Endometrial microvascular endothelial cells (primary cell): Measurements from ENCODE around the gene PALD1. TPM values are rescaled to one million over a fixed set of nuclear protein-coding genes. Genes with fewer than 3 reads are reported as not detected.

Source experiments
- in situ Hi-C: cut with HindIII; loops from 2 replicates; pipeline ENCODE4 v1.10.0; 2017; ENCODE audit warnings: low sequenced_read_pairs, low pct_unique_long_range_greater_than_20kb; ENCODE audit errors: inconsistent ontology term
- total RNA-seq: library from RNA; depleted of rRNA; stranded (reverse); fragments of >200 nt; gene quantifications from one replicate; pipeline ENCODE4 v1.2.3, GENCODE V29; 2015; ENCODE audit errors: inconsistent ontology term

PALD1 gene
- total RNA-seq: 5.3 TPM

DNA sequence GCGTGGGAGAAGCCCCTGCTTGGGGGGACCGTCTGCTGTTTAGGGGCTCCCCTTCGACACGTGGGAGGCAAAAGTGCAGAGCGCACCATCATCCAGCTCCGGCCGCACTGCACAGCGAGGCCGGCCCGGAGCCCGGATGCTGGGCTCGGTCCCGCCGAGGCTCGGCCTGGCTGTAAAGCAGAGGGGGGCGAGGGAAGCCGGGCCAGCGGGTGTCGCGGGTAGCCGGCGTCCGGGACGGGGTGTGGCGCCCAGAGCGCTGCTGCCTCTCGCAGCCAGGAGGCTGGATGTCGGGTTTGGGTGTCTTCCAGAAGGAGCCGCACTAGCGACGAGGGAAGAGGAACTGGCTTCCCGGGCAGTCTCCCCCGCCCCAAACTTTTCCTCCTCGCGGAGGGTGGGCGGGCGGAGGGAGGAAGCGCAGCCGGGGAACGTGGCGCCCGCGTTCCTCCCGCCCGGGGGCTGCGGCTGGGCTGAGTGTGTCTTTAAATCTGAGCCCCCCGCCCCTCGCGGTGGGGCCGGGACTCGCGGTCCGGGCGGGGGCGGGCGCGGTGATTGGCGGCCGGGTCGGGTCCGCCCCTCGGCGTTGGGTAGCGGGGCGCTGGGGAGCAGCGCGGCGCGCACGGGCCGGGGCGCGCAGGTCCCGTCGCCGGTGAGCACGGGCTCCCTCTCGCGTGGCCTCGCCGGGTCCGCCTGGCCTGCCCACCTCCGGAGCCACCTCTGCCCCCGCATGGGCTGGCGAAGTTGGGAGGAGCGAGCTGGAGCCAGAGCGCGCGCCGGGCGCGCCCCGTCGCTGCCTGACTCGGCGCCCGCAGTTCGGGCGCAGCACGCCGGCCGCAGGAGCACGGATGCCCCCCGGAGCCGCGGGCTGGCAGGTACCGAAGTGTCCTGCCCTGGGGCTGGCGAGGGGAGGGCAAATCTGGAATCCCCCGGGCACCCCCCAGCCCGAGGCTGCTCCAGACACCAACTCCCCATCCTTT, at the start of gene PALD1:
TSS of gene PALD1 (plus strand) at position 577 of the 974 bp plus-strand sequence. CDS start 47,185 bp downstream, outside the sequence.
- in situ Hi-C loops: no loop called here

DNA sequence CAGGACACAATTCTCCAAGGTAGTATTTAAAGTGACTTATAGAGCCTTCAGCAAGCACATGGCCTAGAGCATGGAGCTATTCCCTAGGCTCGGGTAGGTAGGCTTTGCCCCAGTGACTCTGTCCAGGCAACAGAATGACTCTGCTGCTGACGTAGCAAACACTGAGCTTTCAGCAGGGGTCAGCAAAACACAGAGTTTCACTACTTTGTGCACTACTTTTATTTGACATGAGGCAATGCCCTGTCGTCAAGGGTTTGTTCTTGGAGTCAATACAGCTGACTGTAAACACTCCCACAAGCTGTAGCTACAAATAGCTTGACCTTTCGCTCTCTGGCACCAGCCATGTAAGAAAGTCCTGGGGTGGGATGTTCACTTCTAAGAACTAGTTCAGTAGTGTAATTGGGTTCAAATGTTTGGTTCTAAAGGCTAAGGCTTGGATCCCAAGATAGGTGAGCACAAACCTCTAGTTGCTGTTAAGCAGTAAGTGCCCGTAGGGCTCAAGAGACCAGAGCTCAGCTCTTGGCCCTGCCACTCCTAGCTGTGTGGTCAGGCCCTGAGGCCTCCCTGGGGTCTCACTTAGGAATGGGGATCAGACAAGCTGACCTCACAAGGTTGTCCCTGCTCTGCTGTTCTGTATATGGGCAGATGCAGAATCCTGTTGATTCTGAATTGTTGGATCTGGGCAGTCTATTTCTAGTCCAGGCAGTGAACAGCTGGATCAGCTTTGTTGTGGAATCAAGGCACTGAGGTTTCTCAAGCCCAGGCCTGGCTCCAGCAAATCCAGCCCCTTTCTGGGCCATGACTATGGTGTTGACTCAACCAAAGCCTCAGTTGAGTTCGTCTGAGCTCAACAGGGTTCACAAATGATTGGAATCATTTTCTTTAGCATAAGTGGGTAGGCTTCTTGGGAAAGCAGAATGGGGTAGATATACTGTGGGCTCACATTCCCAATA, 47.8 kb upstream of the PALD1 start:
- in situ Hi-C loops: no loop called here

DNA sequence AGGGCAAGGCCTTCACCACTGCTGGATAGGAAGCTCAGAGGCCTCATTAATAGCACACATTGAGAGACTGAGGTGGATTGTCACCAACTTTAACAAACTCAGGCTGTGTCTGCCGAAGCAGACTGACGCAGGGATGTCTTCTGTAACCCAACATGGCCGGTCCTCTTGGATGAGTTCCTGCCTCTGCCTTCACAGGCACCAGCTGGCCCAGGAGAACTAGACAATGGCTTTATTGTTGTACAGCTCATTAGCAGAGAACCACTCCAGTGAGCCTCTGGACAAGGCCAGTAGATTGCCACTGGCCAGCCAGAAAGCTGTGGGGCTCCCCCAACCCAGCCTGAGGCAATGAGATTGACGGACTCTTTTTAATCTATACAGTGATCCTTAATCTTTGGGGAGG, 46.5 kb upstream of the PALD1 start:
- in situ Hi-C loops: no loop called here

DNA sequence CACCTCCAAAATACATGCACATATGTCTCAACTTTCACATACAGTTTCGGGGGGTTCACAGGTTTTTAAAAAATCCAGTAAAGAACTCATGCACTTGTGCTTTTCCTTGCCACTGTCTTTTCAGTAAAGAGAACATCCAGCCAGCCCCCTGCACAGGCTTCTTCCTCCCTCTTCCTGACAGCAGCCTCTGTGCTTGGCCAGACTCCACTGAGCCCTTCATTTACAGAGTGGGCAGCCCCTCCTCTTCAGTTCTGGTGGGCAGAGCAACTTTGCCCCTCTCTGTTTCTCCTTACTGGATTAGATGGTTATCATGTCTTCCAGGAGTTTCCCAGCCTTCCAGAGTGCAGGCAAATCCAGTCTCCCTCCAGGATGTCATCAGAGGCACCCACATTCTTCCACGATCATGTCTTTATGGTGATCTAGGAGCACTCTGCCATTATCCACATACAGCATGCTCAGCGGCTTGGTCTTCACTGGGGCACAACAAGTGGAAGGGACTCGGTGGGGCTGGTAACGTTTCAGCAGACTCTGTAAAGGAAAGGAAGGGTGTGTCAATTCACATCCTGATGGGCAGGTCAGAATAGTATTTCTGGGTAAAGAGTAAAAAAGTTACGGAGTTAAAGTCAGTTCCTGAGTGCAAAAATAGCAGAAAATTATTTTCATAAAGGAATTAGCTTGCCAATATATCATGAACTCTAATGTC, 45.9 kb upstream of the PALD1 start:
- in situ Hi-C loops: no loop called here

DNA sequence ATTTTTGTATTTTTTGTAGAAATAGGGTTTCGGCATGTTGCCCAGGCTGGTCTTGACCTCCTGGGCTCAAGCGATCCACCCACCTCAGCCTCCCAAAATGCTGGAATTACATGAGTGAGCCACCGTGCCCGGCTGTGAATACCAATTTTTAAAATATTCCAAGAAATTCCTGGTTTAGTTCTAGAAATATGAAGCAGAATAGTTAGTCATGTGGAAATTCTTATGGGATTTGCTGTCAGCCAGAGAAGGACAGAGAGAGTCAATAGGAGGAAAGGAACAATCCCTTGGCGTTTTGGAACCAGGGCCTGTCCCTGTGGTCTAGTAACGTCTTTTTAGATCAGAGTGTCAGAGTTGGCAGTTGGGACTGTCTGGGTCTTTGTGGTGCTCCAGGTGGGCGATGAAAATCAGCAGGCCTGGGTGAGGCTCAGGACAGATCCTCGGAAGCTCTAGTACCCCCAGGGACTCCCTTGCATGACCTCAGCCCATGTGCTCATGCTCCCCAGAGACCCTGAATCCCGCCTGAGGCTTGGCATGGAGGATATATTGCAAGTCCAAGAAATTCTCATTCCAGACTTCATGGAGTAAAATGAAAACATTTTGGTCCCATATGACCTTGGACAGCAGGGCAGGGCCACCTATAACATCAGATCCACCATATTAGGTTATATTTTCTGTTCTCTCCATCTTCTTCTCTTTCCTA, 44.8 kb upstream of the PALD1 start:
- in situ Hi-C loops: no loop called here

DNA sequence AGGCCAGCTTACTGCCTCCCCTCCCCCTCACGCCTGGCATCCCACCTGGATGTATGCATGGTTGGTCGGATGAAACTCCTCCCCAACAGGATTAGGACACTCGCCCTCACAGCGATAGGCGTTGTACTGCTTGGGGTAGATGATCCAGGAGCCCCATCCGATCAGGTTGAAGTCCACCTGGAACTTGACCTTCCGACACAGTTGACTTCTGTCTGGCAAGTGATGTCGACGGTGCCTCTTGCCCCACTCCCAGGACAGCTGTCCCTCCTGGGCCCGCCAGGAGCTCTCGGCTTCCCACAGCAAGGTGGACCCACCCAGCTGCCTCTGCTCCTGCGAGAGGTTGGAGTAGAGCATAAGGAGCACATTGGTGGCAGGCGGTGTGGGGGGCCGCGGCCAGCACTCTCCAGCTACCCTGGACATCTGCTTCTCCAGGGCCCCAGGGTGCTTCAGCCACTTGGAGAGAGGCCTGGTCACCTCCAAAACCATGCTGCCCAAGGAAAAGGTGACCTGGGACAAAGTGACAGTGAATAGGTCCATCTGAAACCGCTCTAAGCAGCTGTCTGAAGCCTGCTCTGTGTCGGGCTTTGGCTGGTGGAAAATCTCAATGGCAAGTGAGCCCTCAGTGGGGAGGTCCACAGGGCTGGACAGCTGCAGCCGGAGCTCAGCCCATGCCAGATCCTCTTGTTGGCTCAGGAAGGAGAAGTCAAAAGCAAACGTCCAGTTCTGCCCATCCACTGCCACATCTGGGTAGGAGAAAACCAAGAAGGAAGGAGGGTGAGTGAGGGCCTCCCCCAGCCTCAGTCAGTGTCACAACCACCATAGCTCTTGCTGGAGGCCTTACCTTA, 43.1 kb upstream of the PALD1 start:
- in situ Hi-C loops: no loop called here

DNA sequence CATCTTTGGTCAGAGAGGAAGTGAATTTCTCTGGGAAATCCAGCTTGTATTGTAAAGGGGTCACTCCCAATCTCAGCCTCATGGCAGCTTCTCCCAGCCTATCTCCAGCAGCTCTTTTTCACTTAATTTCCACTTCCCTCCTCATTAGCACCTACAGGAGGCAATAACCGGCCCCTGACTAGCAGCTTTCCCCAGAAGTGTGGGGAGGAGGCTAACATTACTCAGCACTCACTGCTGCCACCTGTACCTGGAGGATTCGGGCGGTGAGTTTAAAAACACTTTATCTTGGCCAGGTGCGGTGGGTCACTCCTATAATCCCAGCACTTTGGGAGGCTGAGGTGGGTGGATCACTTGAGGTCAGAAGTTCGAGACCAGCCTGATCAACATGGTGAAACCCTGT, 40.8 kb upstream of the PALD1 start:
- in situ Hi-C loops: no loop called here

DNA sequence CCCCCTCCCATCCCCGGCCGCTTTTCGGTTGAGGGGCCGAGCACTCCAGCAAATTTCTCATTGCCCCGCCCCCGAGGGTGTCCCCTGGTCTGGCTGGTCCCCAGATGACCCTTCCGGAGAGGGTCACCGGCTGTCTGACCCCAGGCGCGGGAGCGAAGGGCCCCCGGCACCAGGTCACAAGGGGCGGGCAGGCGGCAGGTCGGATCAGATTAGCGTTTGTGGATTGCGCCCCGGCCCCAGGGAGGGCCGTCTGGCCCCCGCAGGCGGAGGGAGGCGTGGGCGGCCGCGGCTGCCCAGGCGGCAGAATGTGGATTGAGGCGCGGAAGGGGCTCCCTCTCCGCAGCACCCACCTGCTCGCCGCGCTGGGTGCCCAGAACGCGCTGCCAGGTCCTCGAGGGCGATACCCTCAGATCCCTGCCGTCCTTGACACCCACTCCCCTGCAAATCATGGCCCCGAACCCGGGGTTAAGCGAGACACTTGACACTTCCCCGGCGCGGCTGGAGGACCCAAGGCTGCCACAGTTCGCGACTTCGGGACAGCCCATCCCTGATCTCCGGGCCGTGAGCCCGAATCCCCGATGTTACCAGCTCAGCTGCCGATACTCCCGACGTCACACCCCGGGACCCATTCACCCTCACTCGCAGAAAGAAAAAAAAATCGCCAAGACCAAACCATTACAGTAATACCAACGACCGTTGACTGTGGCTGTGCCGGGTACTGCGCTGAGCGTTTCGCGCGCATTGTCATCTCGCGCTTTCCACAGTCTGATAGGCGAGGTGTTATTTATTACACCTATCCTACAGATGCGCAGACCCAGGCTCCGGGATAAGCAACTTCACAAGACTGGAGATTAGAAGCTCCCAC, 38.0 kb upstream of the PALD1 start:
- in situ Hi-C loops: no loop called here

DNA sequence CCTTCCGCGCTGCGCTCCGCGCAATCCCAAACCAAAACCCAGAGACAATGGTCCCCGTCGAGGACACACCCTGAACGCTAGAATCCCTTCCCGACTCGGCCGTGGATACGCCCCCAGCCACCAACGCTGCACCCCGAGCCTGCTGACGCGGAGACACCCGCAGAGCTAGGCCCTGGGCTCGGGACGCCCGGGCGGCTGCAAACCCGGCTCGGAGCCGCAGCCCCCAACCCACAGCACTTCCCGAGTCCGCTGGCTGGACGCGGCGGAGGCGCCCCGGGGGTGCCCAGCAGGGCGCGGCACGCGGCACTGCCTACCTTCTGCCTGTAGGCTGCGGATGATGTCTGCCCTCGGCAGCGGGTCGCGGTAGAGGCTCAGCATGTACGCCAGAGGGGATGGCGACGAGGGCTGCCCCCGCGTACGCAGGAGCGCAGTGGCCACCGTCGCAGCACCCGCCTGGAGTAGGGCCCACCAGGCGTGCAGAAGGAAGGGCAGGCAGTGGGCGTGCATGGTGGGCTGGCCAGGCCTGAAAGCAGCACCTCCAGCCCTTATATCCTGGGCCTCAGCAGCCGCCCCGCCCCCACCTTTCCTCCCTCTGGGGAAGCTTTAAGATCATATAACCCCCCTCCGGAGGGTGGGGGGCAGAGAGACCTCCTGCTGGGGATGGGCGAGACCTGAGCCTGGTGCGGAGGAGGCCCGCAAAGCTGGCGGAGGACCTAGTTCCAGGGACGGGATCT, 37.2 kb upstream of the PALD1 start, which contains the start of gene NODAL:
TSS of gene NODAL (minus strand) at position 521 of the 734 bp plus-strand sequence. CDS start at position 507, 14 bp downstream.
- in situ Hi-C loops: no loop called here

DNA sequence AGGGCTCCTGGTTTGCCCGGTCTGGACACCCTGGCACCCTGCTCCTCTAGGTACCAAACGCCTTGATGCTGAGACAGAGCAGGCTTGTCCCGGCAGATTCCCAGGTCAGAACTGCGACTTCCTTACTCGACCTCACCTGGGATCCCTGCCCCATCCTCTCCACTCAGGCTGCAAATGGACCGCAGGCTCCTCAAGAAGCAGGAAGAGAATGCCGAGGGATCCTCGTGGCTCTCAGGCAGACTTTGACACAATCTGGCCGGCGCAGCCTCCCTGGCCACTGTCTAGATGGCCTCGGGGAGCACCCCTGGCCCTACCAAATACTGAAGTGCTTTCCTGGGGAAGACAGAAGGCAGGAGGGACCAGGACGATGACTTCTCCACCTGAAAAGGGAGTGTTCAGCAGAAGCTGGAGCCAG, 36.7 kb upstream of the PALD1 start:
- in situ Hi-C loops: no loop called here

DNA sequence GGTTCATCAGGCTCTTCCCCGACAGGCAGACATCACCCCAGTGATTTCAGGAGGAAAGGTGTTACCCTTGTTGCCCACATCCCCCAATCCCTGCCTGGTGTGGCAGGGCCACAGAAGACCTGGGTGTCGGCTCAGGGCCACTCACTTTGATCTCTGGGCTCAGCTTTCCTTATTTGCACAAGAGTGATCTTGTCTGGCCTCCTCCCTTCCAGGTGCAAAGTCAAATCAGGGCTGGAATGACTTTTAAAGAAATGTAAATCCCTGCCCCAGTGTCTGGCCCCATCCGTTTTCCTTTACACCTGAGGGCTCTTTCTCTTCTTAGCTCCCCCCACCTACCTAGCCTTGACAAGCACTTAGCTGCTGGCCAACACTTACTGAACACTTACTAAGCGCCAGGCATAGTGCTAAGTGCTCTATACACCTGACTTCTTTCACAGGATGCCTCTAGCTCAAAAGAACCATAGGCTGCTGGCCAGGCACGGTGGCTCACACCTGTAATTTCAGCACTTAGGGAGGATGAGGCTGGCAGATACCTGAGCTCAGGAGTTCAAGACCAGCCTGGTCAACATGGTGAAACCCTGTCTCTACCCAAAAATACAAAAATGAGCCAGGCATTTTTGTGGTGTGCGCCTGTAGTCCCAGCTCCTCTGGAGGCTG, 36.1 kb upstream of the PALD1 start:
- in situ Hi-C loops: no loop called here

DNA sequence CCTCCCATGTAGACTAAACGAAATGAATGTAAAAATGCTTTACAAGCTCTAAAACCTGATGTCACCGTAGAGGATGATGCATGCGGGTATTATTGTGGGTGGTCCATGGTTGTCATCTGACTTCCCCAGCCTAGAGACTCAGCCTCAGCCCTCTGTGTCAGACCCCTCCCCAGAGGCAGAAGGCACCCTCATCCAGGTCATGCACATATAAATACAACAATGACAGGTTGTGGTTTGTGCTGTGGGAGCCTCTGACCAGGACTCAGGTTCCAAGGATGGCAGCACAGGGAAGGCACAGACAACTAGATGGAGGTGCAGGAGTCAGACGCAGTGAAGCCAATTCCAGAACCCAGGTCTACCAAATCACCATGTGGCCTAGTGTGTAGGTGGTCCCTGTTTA, 33.8 kb upstream of the PALD1 start:
- in situ Hi-C loops: no loop called here

DNA sequence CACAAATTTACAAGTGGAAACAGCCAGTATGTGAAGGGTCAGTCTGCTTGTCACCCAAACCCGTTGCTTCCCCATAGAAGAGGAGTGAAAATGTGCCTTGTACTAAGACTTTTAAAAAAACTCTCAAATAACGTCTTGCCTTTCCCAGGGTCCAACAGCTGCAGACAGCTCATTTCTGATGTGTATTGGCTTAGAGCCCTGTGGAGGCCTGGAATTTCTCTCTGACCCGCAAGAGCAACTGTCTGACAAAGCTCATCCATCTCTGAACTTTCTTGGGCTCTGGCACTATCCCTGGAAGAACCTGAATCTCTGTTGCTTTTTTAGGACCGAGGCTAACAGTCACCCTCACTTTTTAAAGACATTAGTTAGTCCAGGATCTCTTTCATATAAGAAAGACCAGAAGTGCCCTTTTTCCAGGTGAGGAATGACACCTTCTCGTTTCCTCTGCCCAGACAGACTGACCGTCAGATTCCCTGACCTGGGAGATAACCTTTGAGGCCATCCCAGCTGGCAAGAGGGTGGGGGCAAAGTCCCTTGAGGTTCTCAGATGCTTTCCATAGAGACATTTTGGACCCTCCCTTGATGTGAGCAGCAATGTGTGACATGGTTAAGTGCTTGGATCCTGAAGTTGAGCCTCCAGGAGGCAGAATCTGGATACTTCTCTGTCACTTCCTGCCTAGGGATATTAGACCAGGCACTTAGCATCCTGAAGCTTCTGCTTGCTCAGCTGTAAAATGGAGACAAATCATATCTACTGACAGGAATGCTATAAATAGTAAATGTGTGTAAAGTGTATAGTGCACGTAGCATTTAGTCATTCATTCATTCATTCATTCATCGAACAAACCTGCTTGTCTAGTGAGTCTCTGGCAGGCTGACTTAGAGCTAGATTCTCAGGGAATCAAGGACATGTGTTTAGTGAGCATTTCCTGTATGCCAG, 32.6 kb upstream of the PALD1 start:
- in situ Hi-C loops: no loop called here

DNA sequence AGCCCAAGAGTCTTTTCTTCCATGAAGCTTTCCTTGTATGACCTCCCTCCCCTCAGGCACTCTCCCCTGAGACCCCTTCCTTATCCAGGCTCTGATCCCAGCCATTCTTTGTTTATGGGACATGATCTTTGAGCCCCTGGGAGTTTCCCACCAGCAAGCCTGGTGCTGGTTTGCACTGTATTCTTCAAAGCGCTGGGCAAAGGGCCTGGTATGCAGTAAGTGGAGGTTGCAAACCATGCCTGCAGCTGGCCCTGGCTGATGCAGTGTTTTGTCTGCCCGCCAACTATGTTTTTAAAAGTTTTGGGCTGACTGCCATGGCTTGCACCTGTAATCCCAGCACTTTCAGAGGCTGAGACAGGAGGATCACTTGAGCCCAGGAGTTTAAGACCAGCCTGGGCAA, 30.3 kb upstream of the PALD1 start:
- in situ Hi-C loops: no loop called here
